DOHH2 (cell line): ENCODE data around the gene CCHCR1.

Experiments used
- EZH2phosphoT487 ChIP-seq: fragments of 200-600 bp; sonication (generic); IDR thresholded peaks from 2 replicates; pipeline ENCODE4 v1.6.1; 2017; ENCODE audit warnings: borderline replicate concordance, mild to moderate bottlenecking, antibody characterized with exemption, low read length, moderate library complexity, mixed read lengths
- TF ChIP-seq, protein P1 (sequence below): fragments of 200-600 bp; sonication (generic); IDR thresholded peaks from one replicate; pipeline ENCODE4 v1.5.1; 2014; ENCODE audit warnings: antibody characterized with exemption, mild to moderate bottlenecking, low read depth, low read length; ENCODE audit not compliant: poor library complexity, severe bottlenecking

DNA sequence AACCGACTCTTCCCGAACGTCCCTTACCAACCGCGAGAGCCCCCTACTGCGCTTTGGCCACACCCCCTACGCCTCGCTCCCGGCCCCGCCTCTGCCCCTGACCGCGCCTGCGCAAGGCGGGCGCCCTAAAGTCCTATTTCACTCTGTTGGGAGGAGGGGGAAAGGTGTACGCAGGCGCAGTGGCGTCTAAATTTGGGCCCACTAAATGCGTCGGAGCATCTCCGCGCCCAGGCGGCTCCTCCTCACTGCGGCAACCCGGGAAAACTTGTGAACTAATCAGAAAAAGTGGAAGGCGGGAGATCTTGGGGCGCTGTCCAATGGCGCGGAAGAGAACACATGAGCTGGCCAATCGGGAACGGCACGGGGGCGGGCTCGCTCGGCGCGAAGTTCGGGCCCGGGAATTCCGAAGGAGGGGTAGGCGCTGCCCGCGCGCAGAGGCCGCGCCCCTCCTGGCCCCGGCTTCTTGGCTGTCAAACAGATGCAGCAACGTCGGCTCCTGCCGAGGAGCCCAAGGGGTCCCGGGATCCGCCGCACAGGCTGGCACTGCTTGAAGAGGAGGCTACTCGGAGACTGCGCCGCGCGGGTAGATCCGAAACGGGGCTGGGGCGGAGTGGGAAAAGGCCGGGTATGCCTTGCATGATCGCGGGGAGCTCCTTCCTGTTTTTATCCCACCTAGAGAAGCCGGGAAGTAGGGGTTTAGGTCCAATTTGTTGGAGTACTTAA is 699 bp upstream of the CCHCR1 start, which contains the start of gene TCF19:
- TF ChIP-seq, protein P1, sequence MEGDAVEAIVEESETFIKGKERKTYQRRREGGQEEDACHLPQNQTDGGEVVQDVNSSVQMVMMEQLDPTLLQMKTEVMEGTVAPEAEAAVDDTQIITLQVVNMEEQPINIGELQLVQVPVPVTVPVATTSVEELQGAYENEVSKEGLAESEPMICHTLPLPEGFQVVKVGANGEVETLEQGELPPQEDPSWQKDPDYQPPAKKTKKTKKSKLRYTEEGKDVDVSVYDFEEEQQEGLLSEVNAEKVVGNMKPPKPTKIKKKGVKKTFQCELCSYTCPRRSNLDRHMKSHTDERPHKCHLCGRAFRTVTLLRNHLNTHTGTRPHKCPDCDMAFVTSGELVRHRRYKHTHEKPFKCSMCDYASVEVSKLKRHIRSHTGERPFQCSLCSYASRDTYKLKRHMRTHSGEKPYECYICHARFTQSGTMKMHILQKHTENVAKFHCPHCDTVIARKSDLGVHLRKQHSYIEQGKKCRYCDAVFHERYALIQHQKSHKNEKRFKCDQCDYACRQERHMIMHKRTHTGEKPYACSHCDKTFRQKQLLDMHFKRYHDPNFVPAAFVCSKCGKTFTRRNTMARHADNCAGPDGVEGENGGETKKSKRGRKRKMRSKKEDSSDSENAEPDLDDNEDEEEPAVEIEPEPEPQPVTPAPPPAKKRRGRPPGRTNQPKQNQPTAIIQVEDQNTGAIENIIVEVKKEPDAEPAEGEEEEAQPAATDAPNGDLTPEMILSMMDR: no peak
- no peak for TF ChIP-seq EZH2phosphoT487
